GM19395 (cell line): ENCODE results near the gene DMXL1.
"Not testable (repeated sequence)": the region's sequence is repeated elsewhere in the genome, so short reads cannot be mapped to it uniquely, and the experiment has no call there.

Experiments used
- ATAC-seq: cut with Tn5 transposase; IDR thresholded peaks from one replicate; pipeline ENCODE4 v1.9.1; 2021; ENCODE audit warnings: mild to moderate bottlenecking, moderate library complexity; ENCODE audit not compliant: unreplicated experiment

The DMXL1 gene

DNA sequence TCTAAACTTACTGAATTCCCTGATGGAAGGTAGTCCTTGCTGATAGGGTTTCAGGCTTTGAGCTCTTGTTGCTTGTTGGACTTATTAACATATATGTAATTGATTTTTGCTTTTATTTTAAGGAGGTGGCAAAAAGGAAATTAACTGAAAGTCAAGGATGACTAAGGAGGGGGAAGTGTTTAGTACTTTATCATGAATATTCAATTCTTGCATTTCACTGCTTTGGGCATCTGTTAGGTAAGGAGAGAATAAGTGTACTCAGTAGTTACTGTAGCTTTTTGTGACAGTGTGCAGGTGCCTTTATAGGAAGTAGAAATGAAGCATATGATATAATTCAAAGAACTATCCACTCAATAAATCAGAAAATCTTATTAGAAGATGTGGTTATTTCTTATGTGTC, 47.1 kb downstream of the DMXL1 start:
- no peak for ATAC-seq

DNA sequence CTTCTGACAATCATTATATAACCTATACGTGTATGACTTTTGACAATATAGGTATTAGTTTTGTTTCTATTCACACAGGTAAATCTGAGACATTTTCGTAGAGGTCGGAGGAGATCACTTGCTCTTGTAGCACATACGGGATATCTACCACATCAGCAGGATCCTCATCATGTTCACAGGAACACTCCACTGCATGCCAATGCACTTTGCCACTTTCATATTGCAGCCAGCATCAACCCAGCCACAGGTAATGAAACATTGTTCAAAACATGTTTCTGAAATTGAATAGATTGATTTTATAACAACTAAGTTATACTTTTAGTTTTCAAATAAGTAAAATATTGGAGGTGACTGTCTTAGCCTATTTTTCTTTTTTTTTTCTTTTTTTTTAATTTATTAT, 50.0 kb downstream of the DMXL1 start:
- ATAC-seq = no peak

DNA sequence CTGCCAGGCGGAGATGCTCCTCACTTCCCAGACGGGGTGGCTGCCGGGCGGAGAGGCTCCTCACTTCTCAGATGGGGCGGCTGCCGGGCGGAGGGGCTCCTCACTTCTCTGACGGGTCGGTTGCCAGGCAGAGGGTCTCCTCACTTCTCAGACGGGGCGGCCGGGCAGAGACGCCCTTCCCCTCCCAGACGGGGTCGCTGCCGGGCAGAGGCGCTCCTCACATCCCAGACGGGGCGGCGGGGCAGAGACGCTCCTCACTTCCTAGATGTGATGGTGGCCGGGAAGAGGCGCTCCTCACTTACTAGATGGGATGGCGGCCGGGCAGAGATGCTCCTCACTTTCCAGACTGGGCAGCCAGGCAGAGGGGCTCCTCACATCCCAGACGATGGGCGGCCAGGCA, 51.6 kb downstream of the DMXL1 start:
- not testable (repeated sequence) for ATAC-seq

DNA sequence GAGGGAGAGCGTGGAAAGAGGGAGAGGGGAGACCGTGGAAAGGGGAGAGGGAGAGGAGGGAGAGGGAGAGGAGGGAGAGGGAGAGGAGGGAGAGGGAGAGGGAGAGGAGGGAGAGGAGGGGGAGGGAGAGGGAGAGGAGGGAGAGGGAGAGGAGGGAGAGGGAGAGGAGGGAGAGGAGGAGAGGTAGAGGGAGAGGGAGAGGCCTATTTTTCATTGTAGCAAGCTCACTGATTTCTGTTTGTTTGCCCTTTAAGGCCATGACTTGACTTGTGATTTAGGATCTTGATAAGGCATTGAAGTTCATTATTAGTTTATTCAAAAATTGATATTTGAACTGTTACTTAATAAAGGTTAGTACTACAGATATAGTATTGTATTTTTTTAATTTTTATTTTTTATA, 52.4 kb downstream of the DMXL1 start:
- ATAC-seq = no peak

DNA sequence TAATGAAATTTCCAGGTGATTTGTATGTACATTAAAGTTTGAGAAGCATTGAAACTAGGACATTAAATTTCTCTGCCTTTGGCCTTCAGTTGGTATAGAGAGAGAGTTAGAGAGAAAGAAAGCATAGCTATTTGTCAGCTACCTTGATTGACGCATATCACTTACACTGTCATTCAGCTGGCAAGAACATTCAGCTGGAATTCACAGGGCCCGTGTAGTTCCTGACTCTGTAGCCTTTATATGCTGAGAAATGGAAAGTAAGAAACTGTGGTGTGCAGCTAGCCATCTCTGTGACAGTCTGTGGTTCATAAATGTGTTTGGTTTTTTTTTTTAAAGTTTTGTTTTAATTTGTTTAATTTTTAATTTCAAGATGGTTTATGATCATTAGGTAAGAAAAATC, 58.9 kb downstream of the DMXL1 start:
- no peak for ATAC-seq

DNA sequence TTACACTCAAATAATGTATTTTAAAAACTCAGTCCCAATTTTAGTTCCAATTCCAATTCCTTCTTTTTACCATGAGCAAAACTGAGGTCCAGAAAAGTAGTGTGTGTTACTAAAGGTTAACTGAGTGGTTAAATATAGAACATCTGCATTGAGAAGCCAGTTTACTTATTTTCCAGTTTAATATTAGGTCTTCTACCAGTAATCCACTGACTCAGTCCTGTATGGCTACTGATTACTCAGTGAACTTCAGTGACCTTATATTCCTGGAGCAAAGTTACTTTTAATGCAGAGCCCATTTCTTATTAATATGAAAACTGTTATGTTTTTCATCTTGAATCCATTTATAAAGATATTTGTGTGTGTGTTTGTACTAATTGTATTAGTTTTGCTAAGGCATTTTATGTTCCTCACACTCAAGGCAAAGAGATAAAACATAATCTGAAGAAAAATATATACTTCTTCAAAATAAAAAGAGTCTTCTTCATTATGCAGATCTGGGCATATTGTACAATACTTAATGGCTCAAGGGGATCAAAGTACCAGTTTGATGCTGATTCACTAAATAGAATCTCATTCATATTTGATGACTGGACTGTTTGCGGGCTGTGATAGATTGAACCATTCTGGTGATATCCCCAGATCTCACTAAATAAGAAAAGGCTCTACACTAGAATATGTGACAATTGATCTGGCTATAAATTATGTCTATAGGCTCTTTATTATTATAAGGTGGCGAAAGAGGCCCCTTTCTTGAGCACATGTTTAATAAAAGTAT, 60.8 kb downstream of the DMXL1 start:
- ATAC-seq = no peak

DNA sequence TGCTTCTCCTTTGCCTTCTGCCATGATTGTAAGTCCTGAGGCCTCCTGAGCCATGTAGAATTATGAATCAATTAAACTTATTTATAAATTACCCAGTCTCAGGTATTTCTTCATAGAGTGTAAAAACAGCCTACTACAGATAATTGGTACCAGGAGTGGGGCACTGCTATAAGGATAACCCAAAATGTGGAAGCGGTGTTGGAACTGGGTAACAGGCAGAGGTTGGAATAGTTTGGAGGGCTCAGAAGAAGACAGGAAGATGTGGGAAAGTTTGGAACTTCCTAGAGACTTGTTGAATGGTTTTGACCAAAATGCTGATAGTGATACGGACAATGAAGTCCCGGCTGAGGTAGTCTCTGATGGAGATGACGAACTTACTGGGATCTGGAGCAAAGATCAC, 64.9 kb downstream of the DMXL1 start:
- not testable (repeated sequence) for ATAC-seq

DNA sequence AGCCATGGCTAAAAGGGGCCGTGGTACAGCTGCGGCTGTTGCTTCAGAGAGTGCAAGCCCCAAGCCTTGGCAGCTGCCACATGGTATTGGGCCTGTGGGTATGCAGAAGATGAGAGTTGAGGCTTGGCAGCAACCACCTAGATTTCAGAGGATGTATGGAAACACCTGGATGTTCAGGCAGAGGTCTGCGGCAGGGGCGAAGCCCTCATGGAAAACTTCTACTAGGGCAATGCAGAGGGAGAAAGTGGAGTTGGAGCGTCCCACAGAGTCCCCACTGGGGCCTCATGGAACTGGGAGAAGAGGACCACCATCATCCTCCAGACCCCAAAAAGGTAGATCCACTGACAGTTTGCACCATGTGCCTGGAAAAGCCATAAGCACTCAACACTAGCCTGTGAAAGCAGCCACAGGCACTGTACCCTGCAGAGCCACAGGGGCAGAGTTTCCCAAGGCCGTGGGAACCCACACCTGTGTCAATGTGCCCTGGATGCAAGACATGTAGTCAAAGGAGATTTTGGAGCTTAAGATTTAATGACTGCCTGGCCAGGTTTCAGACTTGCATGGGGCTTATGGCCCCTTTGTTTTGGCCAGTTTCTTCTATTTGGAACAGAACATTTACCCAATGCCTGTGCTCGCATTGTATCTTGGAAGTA, 65.9 kb downstream of the DMXL1 start:
- ATAC-seq = no peak

DNA sequence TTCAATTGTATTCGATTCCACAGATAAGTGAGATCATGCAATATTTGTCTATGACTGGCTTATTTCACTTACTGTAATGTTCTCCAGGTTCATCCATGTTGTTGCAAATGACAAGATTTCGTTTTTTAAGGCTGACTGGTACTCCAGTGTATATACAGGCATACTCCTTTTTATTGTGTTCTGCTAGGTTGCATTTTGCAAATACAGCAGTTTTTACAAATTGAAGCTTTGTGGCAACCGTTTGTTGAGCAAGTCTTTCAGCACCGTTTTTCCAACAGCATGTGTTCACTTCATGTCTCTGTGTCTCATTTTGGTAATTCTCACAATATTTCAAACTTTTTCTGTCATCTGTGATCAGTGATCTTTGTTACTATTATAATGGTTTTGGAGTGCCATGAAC, 82.7 kb downstream of the DMXL1 start:
- ATAC-seq = no peak

DNA sequence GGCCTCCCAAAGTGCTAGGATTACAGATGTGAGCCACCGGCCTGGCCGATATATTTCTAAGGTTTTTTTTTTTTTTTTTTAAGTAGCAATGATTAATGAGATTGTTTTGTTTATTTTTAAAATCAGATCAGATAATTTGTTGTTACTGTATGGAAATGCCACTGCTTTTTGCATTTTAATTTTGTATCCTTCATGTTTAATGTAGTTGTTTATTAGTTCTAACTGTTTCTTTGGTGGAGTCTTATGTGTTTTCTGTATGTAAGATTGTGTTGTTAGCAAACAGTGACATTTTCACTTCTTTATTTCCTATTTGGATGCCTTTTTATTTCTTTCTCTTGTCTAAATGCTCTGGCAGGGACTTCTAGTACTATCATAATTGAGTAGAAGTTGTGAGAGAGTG, 87.3 kb downstream of the DMXL1 start:
- no peak for ATAC-seq

DNA sequence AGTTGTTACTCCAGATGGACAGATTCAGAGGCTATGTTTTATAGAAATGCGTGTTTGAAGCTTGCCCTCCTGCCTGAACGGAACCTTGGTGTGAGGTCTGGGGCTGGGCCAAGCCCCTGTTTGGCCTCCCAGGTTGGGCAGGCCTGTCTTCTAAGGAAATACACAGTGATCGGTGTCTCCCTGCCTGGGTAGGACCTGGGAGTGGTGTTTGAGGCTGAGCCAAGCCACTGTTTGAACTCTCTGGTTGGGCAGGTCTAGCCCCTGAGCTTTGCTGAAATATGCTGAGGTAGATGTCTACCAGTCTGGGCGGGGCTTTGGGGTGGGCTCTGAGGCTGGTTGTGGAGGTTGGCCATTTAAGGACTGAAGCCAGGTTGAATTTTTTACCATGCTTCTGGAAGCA, 90.5 kb downstream of the DMXL1 start:
- ATAC-seq = no peak

DNA sequence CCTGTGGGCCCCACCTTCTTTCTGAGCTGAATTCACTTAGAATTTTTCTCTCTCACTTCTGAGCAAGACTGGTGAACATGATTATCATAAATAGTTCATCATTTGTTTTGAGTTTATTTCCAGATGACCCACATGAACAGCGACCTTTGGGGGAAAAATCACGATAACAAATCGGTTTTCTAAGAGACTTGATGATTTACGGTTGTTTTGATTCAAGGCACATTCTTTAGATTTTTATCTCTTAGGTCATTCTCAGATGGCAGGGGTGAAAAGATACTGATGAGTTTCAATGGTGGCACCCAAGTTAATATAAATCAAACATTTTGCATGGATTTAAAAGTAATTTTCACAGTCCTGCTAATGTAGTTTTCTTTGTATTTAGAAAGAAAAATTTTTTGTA, 95.1 kb downstream of the DMXL1 start:
- ATAC-seq = no peak

DNA sequence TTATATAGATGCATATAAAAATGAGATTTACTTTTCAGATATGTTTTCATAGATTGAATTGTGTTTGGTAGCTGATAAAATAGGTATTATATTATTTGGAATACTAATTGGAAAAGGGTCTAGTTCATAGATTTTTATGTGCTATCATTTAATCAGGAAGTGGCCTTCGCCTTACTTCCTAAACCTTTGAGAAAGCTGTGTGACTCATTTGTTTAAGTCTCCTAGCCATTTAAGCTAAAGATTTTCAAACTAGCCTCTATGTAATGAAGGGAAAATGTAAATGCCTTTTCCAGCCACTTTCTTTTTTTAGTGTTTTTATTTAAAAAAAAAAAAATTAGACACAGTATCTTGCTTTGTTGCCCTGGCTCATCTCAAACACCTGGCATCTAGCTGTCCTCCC, 97.5 kb downstream of the DMXL1 start:
- no peak for ATAC-seq

DNA sequence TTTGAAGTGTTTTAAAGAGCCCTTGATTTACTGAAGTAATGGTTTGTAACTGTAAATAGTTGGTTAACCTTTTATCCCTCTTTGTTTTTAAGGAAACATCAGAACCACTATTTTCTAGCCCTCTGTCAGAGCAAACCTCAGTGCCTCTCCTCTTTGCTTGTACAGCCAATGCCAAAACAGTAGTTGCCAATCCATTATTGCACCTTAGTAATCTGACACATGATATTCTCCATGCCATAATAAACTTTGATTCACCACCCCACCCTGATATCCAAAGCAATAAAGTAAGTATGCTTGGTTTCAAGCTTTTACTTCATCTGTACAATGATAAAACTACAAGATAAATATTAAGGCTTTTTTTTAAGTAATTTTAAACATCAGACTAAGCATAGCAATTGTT, 100.8 kb downstream of the DMXL1 start:
- ATAC-seq = no peak

DNA sequence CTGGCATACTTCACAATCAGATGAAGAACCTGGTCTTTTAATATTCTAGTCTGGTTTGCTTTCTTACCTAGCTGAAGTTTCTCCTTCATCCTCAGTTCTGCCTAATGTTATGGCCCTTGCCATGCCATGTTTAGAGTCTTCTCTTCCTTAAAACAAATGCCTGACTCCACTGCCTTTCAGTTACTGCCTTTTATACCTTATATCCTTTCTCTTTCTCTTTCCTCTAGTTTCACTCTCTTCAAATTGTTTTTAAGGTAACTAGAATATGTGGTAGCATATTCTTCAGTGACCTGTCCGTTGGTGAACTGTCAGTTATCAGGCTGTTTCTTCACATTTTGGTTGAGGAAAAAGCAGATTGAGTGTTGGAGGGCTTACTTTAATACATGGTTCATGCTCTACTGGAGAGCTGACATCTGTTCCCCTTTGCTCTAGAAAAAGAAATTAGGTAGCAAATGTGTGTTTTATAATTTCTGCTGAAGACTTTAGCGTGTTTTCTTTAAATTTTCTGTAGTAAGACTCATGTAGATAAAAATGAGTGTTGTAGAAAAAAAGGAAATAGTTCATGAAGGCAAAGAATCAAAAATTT, 103.8 kb downstream of the DMXL1 start:
- no peak for ATAC-seq

DNA sequence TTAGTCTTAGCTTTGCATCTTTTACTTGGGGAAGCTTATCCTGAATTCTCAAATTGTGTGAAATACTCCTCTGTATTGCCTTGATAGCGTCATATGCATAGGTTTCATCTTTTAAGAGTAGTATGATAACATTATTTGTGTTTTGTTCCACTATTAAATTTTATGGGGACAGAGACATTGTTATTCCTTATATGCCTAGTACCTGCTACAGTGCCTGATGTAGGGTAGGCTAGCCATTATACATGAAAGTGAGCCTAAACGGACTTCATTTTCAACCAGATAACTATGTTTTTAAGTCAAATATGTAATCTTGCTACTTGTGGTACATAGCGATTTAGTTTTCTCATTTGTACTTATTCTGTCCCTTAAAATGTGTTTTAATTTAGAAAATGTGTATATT, 105.9 kb downstream of the DMXL1 start:
- ATAC-seq = no peak

DNA sequence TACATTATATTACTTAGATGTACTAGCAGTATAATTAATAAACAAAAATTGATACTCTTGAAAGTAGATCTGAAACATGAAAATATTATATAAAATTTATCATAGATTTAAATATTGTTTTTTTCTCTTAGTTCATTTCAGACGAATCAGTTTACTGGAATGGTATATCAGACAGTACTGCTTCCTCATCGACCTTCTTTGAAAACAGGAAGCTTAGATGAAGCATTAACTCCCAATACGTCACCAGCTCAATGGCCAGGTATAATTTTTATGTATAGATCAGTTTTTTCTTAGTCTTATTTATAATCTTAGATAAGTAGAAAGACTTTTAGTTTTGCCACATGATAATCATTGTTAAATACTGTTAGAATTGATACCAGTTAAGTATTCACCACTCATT, 106.3 kb downstream of the DMXL1 start:
- ATAC-seq = no peak

DNA sequence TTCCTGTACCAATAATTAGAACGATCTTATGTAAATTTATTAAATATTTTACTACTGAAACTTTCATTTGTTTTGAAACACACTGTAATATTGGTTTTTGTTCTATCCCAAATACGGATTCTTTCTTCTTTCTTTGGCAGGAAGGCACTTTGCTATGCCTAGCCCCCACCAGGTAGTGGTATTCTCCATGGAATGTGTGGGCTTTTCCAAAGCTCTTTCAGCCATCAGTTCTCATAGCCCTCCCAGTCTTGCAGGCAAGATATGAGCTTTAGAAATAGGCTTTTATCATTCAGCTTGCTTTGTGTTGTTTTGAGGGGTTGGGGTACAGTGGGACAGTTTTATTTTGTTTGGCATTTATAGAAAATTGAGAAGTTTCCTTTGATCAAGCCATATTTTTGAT, 107.5 kb downstream of the DMXL1 start:
- no peak for ATAC-seq

DNA sequence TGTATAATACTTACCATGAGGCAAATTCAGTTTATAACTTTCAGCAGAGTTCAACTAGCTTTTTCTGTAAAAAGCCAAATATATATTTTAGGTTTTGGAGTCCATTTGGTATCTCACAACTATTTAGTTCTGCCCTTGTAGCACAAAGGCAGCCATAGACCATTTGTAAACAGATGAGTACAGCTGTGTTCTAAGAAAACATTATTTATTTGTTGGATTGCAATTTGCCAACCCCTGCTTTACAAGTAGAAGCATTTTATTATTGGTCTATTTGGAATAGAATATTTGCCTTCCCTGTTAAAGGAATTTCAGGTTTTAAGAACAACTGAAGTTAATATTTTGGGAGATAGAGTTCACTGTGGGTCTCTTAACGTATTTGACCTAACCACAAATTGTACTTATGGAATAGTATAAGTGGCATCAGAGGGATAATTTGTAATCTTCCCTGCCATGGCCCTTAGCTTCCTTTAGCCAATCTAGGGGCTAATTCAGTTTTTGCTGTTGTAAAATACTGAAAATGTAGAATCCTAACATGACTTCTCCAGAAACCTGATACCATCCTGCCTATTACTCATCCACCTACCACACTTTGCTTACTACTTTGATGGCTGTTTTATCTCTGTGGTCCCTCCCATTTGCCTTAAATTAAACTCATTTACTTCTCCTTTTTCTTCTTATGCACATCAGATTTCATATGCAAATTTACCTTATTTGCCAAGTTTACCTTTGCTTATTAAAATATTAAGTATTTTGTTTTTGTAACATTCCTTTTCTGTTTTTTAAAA, 109.2 kb downstream of the DMXL1 start:
- ATAC-seq = no peak

DNA sequence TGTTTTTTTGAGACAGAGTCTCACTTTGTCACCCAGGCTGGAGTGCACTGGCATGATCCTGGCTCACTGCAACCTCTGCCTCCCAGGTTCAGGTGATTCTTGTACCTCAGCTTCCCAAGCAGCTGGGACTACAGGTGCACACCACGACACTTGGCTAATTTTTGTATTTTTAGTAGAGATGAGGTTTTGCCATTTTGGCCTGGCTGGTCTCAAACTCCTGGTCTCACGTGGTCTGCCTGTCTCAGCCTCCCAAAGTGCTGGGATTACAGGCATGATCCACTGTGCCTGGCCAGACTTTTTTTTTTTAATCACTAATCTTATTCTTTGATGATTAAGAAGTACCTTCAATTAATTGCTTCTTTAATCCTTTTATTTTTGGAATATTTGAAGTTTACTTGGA, 114.6 kb downstream of the DMXL1 start:
- not testable (repeated sequence) for ATAC-seq

DNA sequence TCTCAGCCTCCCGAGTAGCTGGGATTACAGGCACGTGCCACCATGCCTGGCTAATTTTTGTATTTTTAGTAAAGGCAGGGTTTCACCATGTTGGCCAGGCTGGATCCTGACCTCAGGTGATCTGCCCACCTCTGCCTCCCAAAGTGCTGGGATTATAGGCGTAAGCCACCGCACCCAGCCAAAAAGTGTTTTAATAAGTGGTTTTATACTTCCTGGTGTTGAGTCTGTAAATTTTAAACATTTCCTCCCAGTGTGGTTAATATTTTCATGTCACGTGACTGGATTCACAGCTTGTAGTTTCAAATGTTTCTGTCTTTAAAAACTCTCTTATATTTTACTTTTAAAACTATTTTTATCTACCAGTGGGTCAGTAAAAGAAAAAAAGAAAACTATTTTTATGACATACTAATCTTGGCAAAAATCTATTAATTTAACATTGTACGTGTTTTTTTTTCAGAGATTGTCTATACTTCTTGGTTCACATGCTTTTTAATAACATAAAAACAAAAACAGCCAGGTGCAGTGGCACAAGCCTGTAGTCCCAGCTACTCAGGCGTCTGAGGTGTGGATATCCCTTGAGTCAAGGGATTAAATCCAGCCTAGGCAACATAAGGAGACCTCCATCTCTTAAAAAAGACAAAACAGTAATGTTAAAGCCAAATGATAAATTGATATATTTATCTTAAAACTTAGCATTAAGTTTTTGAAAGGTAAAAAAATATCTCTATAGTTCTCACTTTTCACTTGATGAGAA, 117.1 kb downstream of the DMXL1 start:
- no peak for ATAC-seq
